Left ventricle myocardium inferior (tissue), 1 donor: Measurements from ENCODE around the gene RASSF3. TPM values are rescaled to one million over a fixed set of nuclear protein-coding genes. Genes with fewer than 3 reads are reported as not detected.

Source experiments
- DNase-seq: peaks from one replicate; pipeline ENCODE4 v3.0.0-alpha.2; 2020
- H3K27ac ChIP-seq: fragments of 200-600 bp; replicated peaks from 2 replicates; pipeline ENCODE4 v1.8.0; 2021
- H3K27me3 ChIP-seq: fragments of 200-600 bp; 2 replicates; pipeline ENCODE4 v1.8.0; 2021; ENCODE audit warnings: low read depth
- H3K36me3 ChIP-seq: fragments of 200-600 bp; 2 replicates; pipeline ENCODE4 v1.8.0; 2021
- H3K4me1 ChIP-seq: fragments of 200-600 bp; 2 replicates; pipeline ENCODE4 v1.8.0; 2021
- H3K4me3 ChIP-seq: fragments of 200-600 bp; 2 replicates; pipeline ENCODE4 v1.8.0; 2021; ENCODE audit warnings: mild to moderate bottlenecking, moderate library complexity
- H3K9me3 ChIP-seq: fragments of 200-600 bp; replicated peaks from 2 replicates; pipeline ENCODE4 v1.8.0; 2021
- CTCF ChIP-seq: fragments of 200-600 bp; IDR thresholded peaks from 2 replicates; pipeline ENCODE4 v1.8.0; 2021; ENCODE audit warnings: antibody characterized with exemption, mild to moderate bottlenecking, borderline replicate concordance
- intact Hi-C: fragments of 100-400 bp; cut with micrococcal nuclease; formaldehyde crosslinking; loops from one replicate; pipeline ENCODE4 v1.11.0; 2022
- total RNA-seq: library from RNA; stranded (reverse); fragmentation: NEBNext Ultra II Directional; extraction: Animal tissue kit (Norgen Biotek cat#: 25700); gene quantifications from one replicate; pipeline ENCODE4 v1.2.1, GENCODE V29; 2021
- donor health status: DM: no; HTN: yes; CAD: no; lungs with severe emphysema.

Gene RASSF3
- total RNA-seq, 1 donor from 2014 or later: 102 TPM

GRCh38 chr12:64713376-64713775 is 103.1 kb downstream of the RASSF3 start:
- DNase-seq: no peak
- Histone ChIP-seq H3K36me3 (peaks cover 48% of the 10 kb centered on the region), H3K9me3 (no peaks in the 10 kb centered on the region)

GRCh38 chr12:64714551-64714968 is 104.3 kb downstream of the RASSF3 start:
- H3K27me3 ChIP-seq: no peaks in the 10 kb centered on the region
- H3K4me1 ChIP-seq: peaks cover 3% of the 10 kb centered on the region
- intact Hi-C loops: no loop called here
- no peak overlapping the region for H3K4me3 ChIP-seq
- no peak overlapping the region for H3K27ac ChIP-seq
- no peak for TF ChIP-seq CTCF
- no peaks in the 10 kb centered on the region for H3K9me3 ChIP-seq
- DNase-seq: no peak
- peaks cover 60% of the 10 kb centered on the region for H3K36me3 ChIP-seq

More at GRCh38 chr12:64713376-64713775, 103.1 kb downstream of the RASSF3 start:
- H3K4me1 ChIP-seq: peaks cover 3% of the 10 kb centered on the region
- intact Hi-C loops: no loop called here
- H3K27me3 ChIP-seq: no peaks in the 10 kb centered on the region
- no peak overlapping the region for H3K4me3 ChIP-seq
- H3K27ac ChIP-seq: no peak overlapping the region
- TF ChIP-seq CTCF: no peak

DNA sequence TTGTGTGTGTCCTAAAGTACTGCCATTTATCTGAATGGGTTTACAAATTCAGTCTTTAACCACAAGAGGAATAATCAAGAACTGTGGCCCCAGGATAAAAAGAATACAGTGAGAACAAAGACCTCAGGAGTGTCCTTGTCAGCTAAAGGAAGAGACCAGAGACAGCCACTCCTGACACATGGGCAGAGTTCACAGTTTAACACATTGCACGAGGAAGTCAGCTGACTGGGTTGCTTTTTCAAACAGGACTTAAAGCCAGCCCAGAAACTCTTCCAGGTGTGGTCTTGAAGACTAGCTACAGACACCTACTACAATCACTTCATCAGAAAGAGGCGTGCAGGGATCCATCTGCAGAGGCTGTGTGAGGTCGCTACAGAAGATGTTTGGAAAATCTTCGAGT is 106.1 kb downstream of the RASSF3 start:
- Histone ChIP-seq H3K9me3 (no peaks in the 10 kb centered on the region), H3K36me3 (peaks cover 78% of the 10 kb centered on the region), H3K4me1 (peaks cover 3% of the 10 kb centered on the region), H3K4me3 (no peak overlapping the region), H3K27ac (no peak overlapping the region), H3K27me3 (no peaks in the 10 kb centered on the region)
- intact Hi-C loops: no loop called here
- no peak for TF ChIP-seq CTCF
- DNase-seq: no peak

GRCh38 chr12:64716839-64717455 is 106.7 kb downstream of the RASSF3 start:
- Histone ChIP-seq H3K4me1 (peaks cover 3% of the 10 kb centered on the region), H3K9me3 (no peaks in the 10 kb centered on the region), H3K27ac (no peak overlapping the region), H3K36me3 (peaks cover 83% of the 10 kb centered on the region), H3K4me3 (no peak overlapping the region), H3K27me3 (no peaks in the 10 kb centered on the region)
- DNase-seq: no peak
- TF ChIP-seq CTCF: no peak
- intact Hi-C loops: no loop called here

- no peak overlapping the region for H3K4me3 ChIP-seq
- DNase-seq: no peak
- H3K27ac ChIP-seq: no peak overlapping the region
- no peaks in the 10 kb centered on the region for H3K9me3 ChIP-seq
- TF ChIP-seq CTCF: no peak
- peaks cover 92% of the 10 kb centered on the region for H3K36me3 ChIP-seq
- H3K27me3 ChIP-seq: no peaks in the 10 kb centered on the region
- intact Hi-C loops: no loop called here
- peaks cover 3% of the 10 kb centered on the region for H3K4me1 ChIP-seq
Measured at GRCh38 chr12:64718649-64719048, 108.4 kb downstream of the RASSF3 start.

- Histone ChIP-seq H3K4me1 (no peaks in the 10 kb centered on the region), H3K9me3 (no peaks in the 10 kb centered on the region), H3K27ac (no peak overlapping the region), H3K27me3 (no peaks in the 10 kb centered on the region), H3K36me3 (peaks cover 84% of the 10 kb centered on the region), H3K4me3 (no peak overlapping the region)
- TF ChIP-seq CTCF: no peak
- DNase-seq: no peak
- intact Hi-C loops: no loop called here
Measured at GRCh38 chr12:64720884-64721283, 110.6 kb downstream of the RASSF3 start.
